GM12878 (cell line): ENCODE results near the gene FCGR2B. TPM values are rescaled to one million over a fixed set of nuclear protein-coding genes. Genes with fewer than 3 reads are reported as not detected.
"Not testable (repeated sequence)": the region's sequence is repeated elsewhere in the genome, so short reads cannot be mapped to it uniquely, and the experiment has no call there.

Experiments used
- ATAC-seq: fragments of 200-7000 bp; cut with Tn5 transposase; 3 replicates; pipeline ENCODE4 v1.9.1; 2020; ENCODE audit warnings: mild to moderate bottlenecking, moderate library complexity
- BruUV-seq: library from RNA; stranded (reverse); fragments of 400-500 nt; replicated peaks from 2 replicates; lab custom pipeline; 2021; lab: Mats Ljungman, UMichigan
- CTCF ChIA-PET: fragments of 300-600 bp; sonication (Branson Sonifier 250); formaldehyde crosslinking; extraction: SDS; loops from one replicate; lab custom pipeline; 2021; ENCODE audit warnings: inconsistent platforms; lab: Yijun Ruan, JAX
- POLR2A ChIA-PET: fragments of 350-600 bp; formaldehyde crosslinking; extraction: SDS; loops from one replicate; lab custom pipeline; 2021; ENCODE audit warnings: inconsistent platforms; lab: Charles Lee
- RAD21 ChIA-PET: fragments of 300-600 bp; sonication (Branson Sonifier 250); formaldehyde crosslinking; loops from one replicate; lab custom pipeline; 2023; ENCODE audit warnings: antibody characterized with exemption; ENCODE audit not compliant: unreplicated experiment; lab: Charles Lee
- SMC1A ChIA-PET: fragments of 300-600 bp; sonication (Branson Sonifier 250); formaldehyde crosslinking; loops from one replicate; lab custom pipeline; 2023; ENCODE audit not compliant: unreplicated experiment, uncharacterized antibody; lab: Charles Lee
- DNase-seq: peaks from one replicate; pipeline ENCODE4 v3.0.0-alpha.2; 2011; ENCODE audit warnings: low read depth, low spot score
- FAIRE-seq: peaks from 3 replicates; lab custom pipeline; 2011; peaks lifted over from hg19 to GRCh38; lab: Jason Lieb, UNC
- H2AFZ ChIP-seq: 2 replicates; pipeline ENCODE4 v1.6.0; 2011; ENCODE audit warnings: low read depth, low read length, control low read depth; ENCODE audit not compliant: control insufficient read depth
- H3K27ac ChIP-seq: 2 replicates; pipeline ENCODE4 v1.5.1; 2011; ENCODE audit warnings: control low read depth; ENCODE audit not compliant: control insufficient read depth, insufficient read depth
- H3K27me3 ChIP-seq, 2 experiments: replicated peaks in 1 of 2; 2 replicates each; pipeline versions ENCODE4 v1.6.0 to v1.6.1; 2011; ENCODE audit warnings: low read length in 1 of 2; ENCODE audit not compliant: control insufficient read depth in 2 of 2, insufficient read depth in 2 of 2
- H3K36me3 ChIP-seq, 2 experiments: 2 replicates each; pipeline ENCODE4 v1.5.1; 2011; ENCODE audit warnings: low read length in 1 of 2; ENCODE audit not compliant: control insufficient read depth in 2 of 2, insufficient read depth in 2 of 2
- H3K4me1 ChIP-seq: 2 replicates; pipeline ENCODE4 v1.6.1; 2011; ENCODE audit warnings: mild to moderate bottlenecking, low read length, moderate library complexity, mixed read lengths; ENCODE audit not compliant: control insufficient read depth, insufficient read depth
- H3K4me2 ChIP-seq: 2 replicates; pipeline ENCODE4 v1.6.0; 2011; ENCODE audit warnings: control low read depth; ENCODE audit not compliant: control insufficient read depth, insufficient read depth
- H3K4me3 ChIP-seq: fragments of 200-600 bp; sonication (generic); 2 replicates; pipeline ENCODE4 v1.5.1; 2016
- H3K79me2 ChIP-seq: 2 replicates; pipeline ENCODE4 v1.6.0; 2011; ENCODE audit warnings: low read length; ENCODE audit not compliant: control insufficient read depth, insufficient read depth
- H3K9ac ChIP-seq: 2 replicates; pipeline ENCODE4 v1.8.0; 2011; ENCODE audit warnings: low read length, control low read depth, mixed read lengths; ENCODE audit not compliant: control insufficient read depth, insufficient read depth
- H3K9me3 ChIP-seq: replicated peaks from 3 replicates; pipeline ENCODE4 v1.5.1; 2011; ENCODE audit warnings: mild to moderate bottlenecking, low read length; ENCODE audit not compliant: control insufficient read depth, insufficient read depth
- H4K20me1 ChIP-seq: 2 replicates; pipeline ENCODE4 v1.6.0; 2011; ENCODE audit not compliant: control insufficient read depth, insufficient read depth
- WGBS: methylation state at CpG from one replicate; pipeline ENCODE4 v1.1.6; 2016; ENCODE audit warnings: low lambda C conversion rate; ENCODE audit not compliant: insufficient replicate concordance, insufficient coverage; ENCODE audit errors: missing lambda C conversion rate; 5-methylcytosine and 5-hydroxymethylcytosine counted together
- in situ Hi-C: fragments of 300-500 bp; cut with MboI; formaldehyde crosslinking; loops from 9 replicates; pipeline ENCODE4 v1.14.3; 2018; ENCODE audit warnings: mixed read lengths
- intact Hi-C: fragments of 100-400 bp; cut with micrococcal nuclease; formaldehyde crosslinking; loops from one replicate; pipeline ENCODE4 v1.14.2; 2022; ENCODE audit not compliant: unreplicated experiment
- polyA plus RNA-seq, 11 experiments: library from polyadenylated mRNA; depleted of rRNA in 4 of 11; unstranded in 6 of 11; stranded (reverse) in 5 of 11; fragments of >200 nt; fragmentation: Nextera tagmentation in 4 of 11; fragmentation: Illumina TruSeq in 1 of 11; extraction: Ambion mirVana in 4 of 11; extraction: Trizol in 1 of 11; gene quantifications; 1 replicate in 1 of 11; 2 replicates in 10 of 11; pipeline versions ENCODE4 v1.2.1 to v1.2.3, GENCODE V29; 2011 to 2016; ENCODE audit warnings: inconsistent platforms in 2 of 11, missing spikeins in 2 of 11, low read depth in 1 of 11
- total RNA-seq, 4 experiments: library from RNA; depleted of rRNA in 3 of 4; stranded (reverse); fragments of >200 nt in 3 of 4; fragmentation: Illumina TruSeq in 1 of 4; extraction: Trizol in 1 of 4; gene quantifications; 2 replicates each; pipeline versions ENCODE4 v1.2.1 to v1.2.3, GENCODE V29; 2013 to 2021

FCGR2B gene
- total and polyA plus RNA-seq, 10 of the 15 experiments (the other 5 are each of a cell fraction or from before 2014, with no cell fraction given): 76.6 to 216 (median 108) TPM

- H4K20me1 ChIP-seq, H3K27ac ChIP-seq, H3K79me2 ChIP-seq, H3K27me3 ChIP-seq, H3K4me2 ChIP-seq, H3K36me3 ChIP-seq, CTCF ChIA-PET, H2AFZ ChIP-seq, POLR2A ChIA-PET, SMC1A ChIA-PET, RAD21 ChIA-PET, H3K9ac ChIP-seq, H3K4me1 ChIP-seq, BruUV-seq, H3K9me3 ChIP-seq, DNase-seq, intact Hi-C loops, H3K4me3 ChIP-seq: not testable (repeated sequence)
- 0% methylated on average over 2 of the region's 7 CpGs for WGBS
- peak; percentile 38 for FAIRE-seq
- in situ Hi-C loops: loop anchor here (10.0 kb wide), 1 partner anchor 89 kb away; no protein-coding TSS in a partner anchor
- ATAC-seq: peak; percentile 59
Observed at GRCh38 chr1:161653541-161653940, 9.4 kb upstream of the FCGR2B start.

GRCh38 chr1:161653971-161654370 lies 9.0 kb upstream of the FCGR2B start:
- BruUV-seq, POLR2A ChIA-PET, SMC1A ChIA-PET, CTCF ChIA-PET, H3K27me3 ChIP-seq, H3K36me3 ChIP-seq, H3K4me3 ChIP-seq, H2AFZ ChIP-seq, FAIRE-seq, DNase-seq, H3K9me3 ChIP-seq, H3K4me2 ChIP-seq, H3K79me2 ChIP-seq, intact Hi-C loops, H4K20me1 ChIP-seq, H3K4me1 ChIP-seq, ATAC-seq, H3K27ac ChIP-seq, H3K9ac ChIP-seq, RAD21 ChIA-PET: not testable (repeated sequence)
- in situ Hi-C loops: loop anchor here (10.0 kb wide), 1 partner anchor 89 kb away; no protein-coding TSS in a partner anchor
- WGBS: 67% methylated on average over 4 of the region's 6 CpGs

GRCh38 chr1:161658524-161658923 lies 4.4 kb upstream of the FCGR2B start:
- DNase-seq, intact Hi-C loops, H3K4me2 ChIP-seq, FAIRE-seq, H3K36me3 ChIP-seq, H4K20me1 ChIP-seq, POLR2A ChIA-PET, CTCF ChIA-PET, H3K27me3 ChIP-seq, H3K9ac ChIP-seq, H3K4me3 ChIP-seq, H3K4me1 ChIP-seq, BruUV-seq, H2AFZ ChIP-seq, H3K79me2 ChIP-seq, H3K9me3 ChIP-seq, H3K27ac ChIP-seq, RAD21 ChIA-PET, SMC1A ChIA-PET: not testable (repeated sequence)
- ATAC-seq: peak; percentile 7; the same call in 2 of the 3 replicates
- in situ Hi-C loops: loop anchor here (10.0 kb wide), 1 partner anchor 94 kb away; no protein-coding TSS in a partner anchor

GRCh38 chr1:161661660-161662311 lies 1.2 kb upstream of the FCGR2B start:
- H3K4me3 ChIP-seq, RAD21 ChIA-PET, BruUV-seq, H3K9me3 ChIP-seq, H4K20me1 ChIP-seq, H3K27ac ChIP-seq, in situ Hi-C loops, H3K4me1 ChIP-seq, H3K27me3 ChIP-seq, SMC1A ChIA-PET, H2AFZ ChIP-seq, H3K36me3 ChIP-seq, POLR2A ChIA-PET, H3K79me2 ChIP-seq, intact Hi-C loops, H3K4me2 ChIP-seq, DNase-seq, H3K9ac ChIP-seq, CTCF ChIA-PET, FAIRE-seq: not testable (repeated sequence)
- ATAC-seq: peak; percentile 48
- 17% methylated on average over 4 of the region's 9 CpGs for WGBS
